Fibroblast of mammary gland (primary cell): Measurements from ENCODE around the gene TAS2R14.
A peak's percentile ranks its signal among the peaks of the same experiment; 100 is the strongest.

ENCODE experiments used
- DNase-seq: peaks from one replicate; pipeline ENCODE4 v3.0.0-alpha.2; 2010; ENCODE audit warnings: low read depth
- H3K4me3 ChIP-seq: 2 replicates; pipeline ENCODE4 v1.5.1; 2011; ENCODE audit warnings: low read depth, mild to moderate bottlenecking, low read length, moderate library complexity; ENCODE audit not compliant: control insufficient read depth
- TF ChIP-seq, protein P1 (sequence below): conservative IDR thresholded peaks from 2 replicates; pipeline ENCODE4 v1.5.1; 2011; ENCODE audit warnings: low read depth, low read length, inconsistent platforms; ENCODE audit not compliant: control insufficient read depth, insufficient read depth

Gene TAS2R14

DNA sequence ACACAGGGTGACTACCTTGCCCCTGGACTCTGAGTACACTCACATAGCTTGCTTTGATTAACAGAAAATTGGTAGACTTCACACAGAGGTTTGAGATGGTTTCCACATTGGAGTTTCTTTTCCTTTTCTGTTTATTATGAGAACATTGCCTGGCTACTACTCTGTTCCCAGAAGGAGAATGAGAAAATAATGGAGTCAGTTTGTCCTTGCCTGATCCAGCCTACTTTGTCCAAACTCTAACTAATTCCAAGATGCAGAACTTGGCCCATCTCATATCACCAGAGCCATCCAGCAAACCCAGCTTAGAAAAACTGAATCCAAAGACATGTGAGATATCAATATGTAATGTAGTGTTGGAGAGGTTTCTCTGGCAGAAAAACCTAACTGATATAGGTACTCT lies 27.3 kb upstream of the TAS2R14 start:
- no peak overlapping the region for H3K4me3 ChIP-seq
- no peak for DNase-seq
- TF ChIP-seq, protein P1, sequence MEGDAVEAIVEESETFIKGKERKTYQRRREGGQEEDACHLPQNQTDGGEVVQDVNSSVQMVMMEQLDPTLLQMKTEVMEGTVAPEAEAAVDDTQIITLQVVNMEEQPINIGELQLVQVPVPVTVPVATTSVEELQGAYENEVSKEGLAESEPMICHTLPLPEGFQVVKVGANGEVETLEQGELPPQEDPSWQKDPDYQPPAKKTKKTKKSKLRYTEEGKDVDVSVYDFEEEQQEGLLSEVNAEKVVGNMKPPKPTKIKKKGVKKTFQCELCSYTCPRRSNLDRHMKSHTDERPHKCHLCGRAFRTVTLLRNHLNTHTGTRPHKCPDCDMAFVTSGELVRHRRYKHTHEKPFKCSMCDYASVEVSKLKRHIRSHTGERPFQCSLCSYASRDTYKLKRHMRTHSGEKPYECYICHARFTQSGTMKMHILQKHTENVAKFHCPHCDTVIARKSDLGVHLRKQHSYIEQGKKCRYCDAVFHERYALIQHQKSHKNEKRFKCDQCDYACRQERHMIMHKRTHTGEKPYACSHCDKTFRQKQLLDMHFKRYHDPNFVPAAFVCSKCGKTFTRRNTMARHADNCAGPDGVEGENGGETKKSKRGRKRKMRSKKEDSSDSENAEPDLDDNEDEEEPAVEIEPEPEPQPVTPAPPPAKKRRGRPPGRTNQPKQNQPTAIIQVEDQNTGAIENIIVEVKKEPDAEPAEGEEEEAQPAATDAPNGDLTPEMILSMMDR, result no peak

- TF ChIP-seq, protein P1, result no peak
- peak; percentile 24 for DNase-seq
Observed at GRCh38 chr12:10965476-10965875, 26.4 kb upstream of the TAS2R14 start.

DNA sequence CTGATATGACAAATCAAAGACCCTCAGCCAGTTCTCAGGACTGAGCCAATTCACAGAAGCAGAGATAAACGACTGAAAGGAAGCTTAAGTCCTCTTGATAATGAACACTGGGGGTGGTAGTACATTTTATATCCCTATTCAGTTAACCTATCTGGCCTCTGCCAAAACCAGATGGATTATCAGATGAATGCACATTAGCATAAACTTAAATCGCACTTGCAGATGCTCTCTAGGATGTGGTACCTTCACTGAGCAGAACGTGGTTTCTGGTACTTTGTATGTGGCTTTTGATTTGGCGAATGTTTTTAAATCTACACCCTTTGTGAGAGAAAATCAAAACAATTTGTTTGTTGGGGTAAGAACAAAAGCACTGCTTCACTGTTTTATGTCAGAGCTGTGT lies 21.1 kb upstream of the TAS2R14 start:
- TF ChIP-seq, protein P1, result no peak
- DNase-seq, result no peak
- H3K4me3 ChIP-seq, result no peak overlapping the region

More at GRCh38 chr12:10965476-10965875, 26.4 kb upstream of the TAS2R14 start:
- no peak overlapping the region for H3K4me3 ChIP-seq

GRCh38 chr12:10959804-10960203 lies 20.7 kb upstream of the TAS2R14 start:
- no peak overlapping the region for H3K4me3 ChIP-seq
- TF ChIP-seq, protein P1, result peak; percentile 8
- DNase-seq, result peak; percentile 36

- H3K4me3 ChIP-seq, result no peak overlapping the region
- DNase-seq, result no peak
- TF ChIP-seq, protein P1, result no peak
Observed at GRCh38 chr12:10957741-10958140, 18.7 kb upstream of the TAS2R14 start.

GRCh38 chr12:10956085-10956484 lies 17.0 kb upstream of the TAS2R14 start:
- DNase-seq, result no peak
- H3K4me3 ChIP-seq, result no peak overlapping the region
- TF ChIP-seq, protein P1, result no peak

GRCh38 chr12:10952645-10953044 lies 13.6 kb upstream of the TAS2R14 start:
- TF ChIP-seq, protein P1, result no peak
- no peak for DNase-seq
- H3K4me3 ChIP-seq, result no peak overlapping the region
